ENCODE measurements around the gene RHO. TPM values are rescaled to one million over a fixed set of nuclear protein-coding genes. Genes with fewer than 3 reads are reported as not detected.

The RHO gene
- total RNA-seq, 1 donor, result not detected

GRCh38 chr3:129532261-129532660 lies 3.8 kb downstream of the RHO start:
- no peaks in the 10 kb centered on the region for H3K36me3 ChIP-seq (ENCODE audit: insufficient read depth, low read length)
- H3K4me3 ChIP-seq (ENCODE audit: insufficient read depth, low read length), result no peak overlapping the region
- H3K4me2 ChIP-seq (ENCODE audit: insufficient read depth, low read length), result no peak overlapping the region
- no peaks in the 10 kb centered on the region for H3K79me2 ChIP-seq (ENCODE audit: insufficient read depth, low read length)
- H3K9me3 ChIP-seq (ENCODE audit: low read depth, low read length), result no peaks in the 10 kb centered on the region
- H3K4me1 ChIP-seq (ENCODE audit: insufficient read depth, low read length), result peaks cover 8% of the 10 kb centered on the region
- H3K27me3 ChIP-seq (ENCODE audit: insufficient read depth, low read length), result no peaks in the 10 kb centered on the region
- no peak overlapping the region for H3K27ac ChIP-seq (ENCODE audit: low read depth, low read length)
- DNase-seq (ENCODE audit: insufficient read length, low spot score, missing footprints), result peak; percentile 38
- no peak overlapping the region for H2AFZ ChIP-seq (ENCODE audit: low read length)
- no peak for TF ChIP-seq CTCF (IDR thresholded peaks at IDR 0.05; ENCODE audit: extremely low read depth, low read depth, low read length)
- H4K20me1 ChIP-seq (ENCODE audit: insufficient read depth, low read length), result no peaks in the 10 kb centered on the region

- no peak overlapping the region for H3K4me2 ChIP-seq (ENCODE audit: insufficient read depth, low read length)
- peak; percentile 34 for DNase-seq (ENCODE audit: insufficient read length, low spot score, missing footprints)
- no peaks in the 10 kb centered on the region for H3K79me2 ChIP-seq (ENCODE audit: insufficient read depth, low read length)
- TF ChIP-seq CTCF (IDR thresholded peaks at IDR 0.05; ENCODE audit: extremely low read depth, low read depth, low read length), result no peak
- H3K4me3 ChIP-seq (ENCODE audit: insufficient read depth, low read length), result no peak overlapping the region
- H3K4me1 ChIP-seq (ENCODE audit: insufficient read depth, low read length), result peaks cover 8% of the 10 kb centered on the region
- no peaks in the 10 kb centered on the region for H3K27me3 ChIP-seq (ENCODE audit: insufficient read depth, low read length)
- H3K9me3 ChIP-seq (ENCODE audit: low read depth, low read length), result no peaks in the 10 kb centered on the region
- H3K36me3 ChIP-seq (ENCODE audit: insufficient read depth, low read length), result no peaks in the 10 kb centered on the region
- H3K27ac ChIP-seq (ENCODE audit: low read depth, low read length), result no peak overlapping the region
- H2AFZ ChIP-seq (ENCODE audit: low read length), result no peak overlapping the region
- H4K20me1 ChIP-seq (ENCODE audit: insufficient read depth, low read length), result no peaks in the 10 kb centered on the region
Observed at GRCh38 chr3:129533406-129533805, 5.0 kb downstream of the RHO start.

- no peak for TF ChIP-seq CTCF (IDR thresholded peaks at IDR 0.05; ENCODE audit: extremely low read depth, low read depth, low read length)
- Histone ChIP-seq H3K79me2 (ENCODE audit: insufficient read depth, low read length) (no peaks in the 10 kb centered on the region), H3K4me1 (ENCODE audit: insufficient read depth, low read length) (peaks cover 8% of the 10 kb centered on the region)
Observed at GRCh38 chr3:129534428-129535027, 6.1 kb downstream of the RHO start.

GRCh38 chr3:129535075-129535474 lies 6.6 kb downstream of the RHO start:
- Histone ChIP-seq H3K4me3 (ENCODE audit: insufficient read depth, low read length) (no peak overlapping the region), H2AFZ (ENCODE audit: low read length) (no peak overlapping the region), H3K4me1 (ENCODE audit: insufficient read depth, low read length) (peaks cover 6% of the 10 kb centered on the region), H3K36me3 (ENCODE audit: insufficient read depth, low read length) (no peaks in the 10 kb centered on the region), H3K9me3 (ENCODE audit: low read depth, low read length) (no peaks in the 10 kb centered on the region), H3K79me2 (ENCODE audit: insufficient read depth, low read length) (no peaks in the 10 kb centered on the region), H3K4me2 (ENCODE audit: insufficient read depth, low read length) (no peak overlapping the region), H4K20me1 (ENCODE audit: insufficient read depth, low read length) (no peaks in the 10 kb centered on the region), H3K27me3 (ENCODE audit: insufficient read depth, low read length) (no peaks in the 10 kb centered on the region), H3K27ac (ENCODE audit: low read depth, low read length) (no peak overlapping the region)
- no peak for DNase-seq (ENCODE audit: insufficient read length, low spot score, missing footprints)
- no peak for TF ChIP-seq CTCF (IDR thresholded peaks at IDR 0.05; ENCODE audit: extremely low read depth, low read depth, low read length)

More at GRCh38 chr3:129534428-129535027, 6.1 kb downstream of the RHO start:
- Histone ChIP-seq H2AFZ (ENCODE audit: low read length) (no peak overlapping the region), H3K27me3 (ENCODE audit: insufficient read depth, low read length) (no peaks in the 10 kb centered on the region), H3K9me3 (ENCODE audit: low read depth, low read length) (no peaks in the 10 kb centered on the region), H4K20me1 (ENCODE audit: insufficient read depth, low read length) (no peaks in the 10 kb centered on the region), H3K27ac (ENCODE audit: low read depth, low read length) (no peak overlapping the region), H3K4me3 (ENCODE audit: insufficient read depth, low read length) (no peak overlapping the region), H3K36me3 (ENCODE audit: insufficient read depth, low read length) (no peaks in the 10 kb centered on the region), H3K4me2 (ENCODE audit: insufficient read depth, low read length) (no peak overlapping the region)
- peak; percentile 1 for DNase-seq (ENCODE audit: insufficient read length, low spot score, missing footprints)
